Measurements from ENCODE around the gene LMCD1. TPM values are rescaled to one million over a fixed set of nuclear protein-coding genes. Genes with fewer than 3 reads are reported as not detected.

The LMCD1 gene
- polyA plus RNA-seq, 1 of the 3 experiments (the other 2 are of a cell fraction): 23.6 TPM

DNA sequence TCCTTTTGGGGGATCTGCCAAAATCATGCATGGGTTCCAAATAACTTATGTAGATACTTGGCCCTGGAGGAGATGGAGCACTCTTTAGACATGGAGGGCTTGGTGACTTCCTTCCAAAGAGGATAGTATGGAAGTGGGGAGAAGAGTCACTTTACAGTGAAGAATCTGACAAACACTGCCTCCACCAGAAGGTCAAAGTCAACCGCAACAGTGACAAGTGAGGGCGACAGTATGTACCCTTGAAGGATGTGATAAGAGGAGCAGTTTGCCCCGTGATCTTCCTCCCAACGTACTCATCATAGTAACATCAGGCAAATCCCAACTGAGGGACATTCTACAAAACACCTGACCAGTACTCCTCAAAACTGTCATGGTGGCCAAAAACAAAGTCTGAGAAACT lies 62.0 kb downstream of the LMCD1 start:
- H3K79me2 ChIP-seq (ENCODE audit: insufficient read depth): no peaks in the 10 kb centered on the region
- POLR2A ChIA-PET: no interaction called here
- H3K4me3 ChIP-seq (ENCODE audit: low read depth in 2 of 2, low read length in 1 of 2): no peak overlapping the region
- no peaks in the 10 kb centered on the region for H4K20me1 ChIP-seq (ENCODE audit: insufficient read depth)
- WGBS (ENCODE audit: low lambda C conversion rate): 86% methylated on average over 4 of the region's 4 CpGs
- H3F3A ChIP-seq (replicated peaks; ENCODE audit: insufficient read depth): no peaks in the 10 kb centered on the region
- no peak for DNase-seq
- CTCF ChIA-PET: no interaction called here
- H2AFZ ChIP-seq (ENCODE audit: low read depth): no peak overlapping the region
- no peak overlapping the region for H3K4me2 ChIP-seq
- no peaks in the 10 kb centered on the region for H3K9me3 ChIP-seq
- no peaks in the 10 kb centered on the region for H3K9me2 ChIP-seq
- H3K27me3 ChIP-seq (ENCODE audit: insufficient read depth): no peaks in the 10 kb centered on the region
- H3K9ac ChIP-seq: no peak overlapping the region
- peaks cover 0 to 40% of the 10 kb centered on the region in 2 experiments for H3K36me3 ChIP-seq (replicated peaks in 1 of 2; ENCODE audit: control insufficient read depth in 1 of 2, insufficient read depth in 2 of 2, low read length in 1 of 2)
- no peaks in the 10 kb centered on the region; a peak in 1 of 4 replicates for H3K4me1 ChIP-seq (ENCODE audit: control insufficient read depth in 1 of 2, insufficient read depth in 2 of 2, low read depth in 1 of 2, low read length in 1 of 2)
- H3K27ac ChIP-seq (ENCODE audit: low read depth in 2 of 2, low read length in 1 of 2): no peak overlapping the region
- TF ChIP-seq, protein P1, sequence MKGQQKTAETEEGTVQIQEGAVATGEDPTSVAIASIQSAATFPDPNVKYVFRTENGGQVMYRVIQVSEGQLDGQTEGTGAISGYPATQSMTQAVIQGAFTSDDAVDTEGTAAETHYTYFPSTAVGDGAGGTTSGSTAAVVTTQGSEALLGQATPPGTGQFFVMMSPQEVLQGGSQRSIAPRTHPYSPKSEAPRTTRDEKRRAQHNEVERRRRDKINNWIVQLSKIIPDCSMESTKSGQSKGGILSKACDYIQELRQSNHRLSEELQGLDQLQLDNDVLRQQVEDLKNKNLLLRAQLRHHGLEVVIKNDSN (IDR thresholded peaks at IDR 0.05; ENCODE audit: borderline replicate concordance, low read depth): no peak
- TF ChIP-seq, protein P2, sequence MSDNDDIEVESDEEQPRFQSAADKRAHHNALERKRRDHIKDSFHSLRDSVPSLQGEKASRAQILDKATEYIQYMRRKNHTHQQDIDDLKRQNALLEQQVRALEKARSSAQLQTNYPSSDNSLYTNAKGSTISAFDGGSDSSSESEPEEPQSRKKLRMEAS (IDR thresholded peaks at IDR 0.05; ENCODE audit: low read depth): no peak
- TF ChIP-seq, protein P3, sequence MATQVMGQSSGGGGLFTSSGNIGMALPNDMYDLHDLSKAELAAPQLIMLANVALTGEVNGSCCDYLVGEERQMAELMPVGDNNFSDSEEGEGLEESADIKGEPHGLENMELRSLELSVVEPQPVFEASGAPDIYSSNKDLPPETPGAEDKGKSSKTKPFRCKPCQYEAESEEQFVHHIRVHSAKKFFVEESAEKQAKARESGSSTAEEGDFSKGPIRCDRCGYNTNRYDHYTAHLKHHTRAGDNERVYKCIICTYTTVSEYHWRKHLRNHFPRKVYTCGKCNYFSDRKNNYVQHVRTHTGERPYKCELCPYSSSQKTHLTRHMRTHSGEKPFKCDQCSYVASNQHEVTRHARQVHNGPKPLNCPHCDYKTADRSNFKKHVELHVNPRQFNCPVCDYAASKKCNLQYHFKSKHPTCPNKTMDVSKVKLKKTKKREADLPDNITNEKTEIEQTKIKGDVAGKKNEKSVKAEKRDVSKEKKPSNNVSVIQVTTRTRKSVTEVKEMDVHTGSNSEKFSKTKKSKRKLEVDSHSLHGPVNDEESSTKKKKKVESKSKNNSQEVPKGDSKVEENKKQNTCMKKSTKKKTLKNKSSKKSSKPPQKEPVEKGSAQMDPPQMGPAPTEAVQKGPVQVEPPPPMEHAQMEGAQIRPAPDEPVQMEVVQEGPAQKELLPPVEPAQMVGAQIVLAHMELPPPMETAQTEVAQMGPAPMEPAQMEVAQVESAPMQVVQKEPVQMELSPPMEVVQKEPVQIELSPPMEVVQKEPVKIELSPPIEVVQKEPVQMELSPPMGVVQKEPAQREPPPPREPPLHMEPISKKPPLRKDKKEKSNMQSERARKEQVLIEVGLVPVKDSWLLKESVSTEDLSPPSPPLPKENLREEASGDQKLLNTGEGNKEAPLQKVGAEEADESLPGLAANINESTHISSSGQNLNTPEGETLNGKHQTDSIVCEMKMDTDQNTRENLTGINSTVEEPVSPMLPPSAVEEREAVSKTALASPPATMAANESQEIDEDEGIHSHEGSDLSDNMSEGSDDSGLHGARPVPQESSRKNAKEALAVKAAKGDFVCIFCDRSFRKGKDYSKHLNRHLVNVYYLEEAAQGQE (IDR thresholded peaks at IDR 0.05; ENCODE audit: low read depth, low read length): no peak
- no peak for TF ChIP-seq NFIC (IDR thresholded peaks at IDR 0.05; ENCODE audit: borderline replicate concordance)
- TF ChIP-seq, protein P4, sequence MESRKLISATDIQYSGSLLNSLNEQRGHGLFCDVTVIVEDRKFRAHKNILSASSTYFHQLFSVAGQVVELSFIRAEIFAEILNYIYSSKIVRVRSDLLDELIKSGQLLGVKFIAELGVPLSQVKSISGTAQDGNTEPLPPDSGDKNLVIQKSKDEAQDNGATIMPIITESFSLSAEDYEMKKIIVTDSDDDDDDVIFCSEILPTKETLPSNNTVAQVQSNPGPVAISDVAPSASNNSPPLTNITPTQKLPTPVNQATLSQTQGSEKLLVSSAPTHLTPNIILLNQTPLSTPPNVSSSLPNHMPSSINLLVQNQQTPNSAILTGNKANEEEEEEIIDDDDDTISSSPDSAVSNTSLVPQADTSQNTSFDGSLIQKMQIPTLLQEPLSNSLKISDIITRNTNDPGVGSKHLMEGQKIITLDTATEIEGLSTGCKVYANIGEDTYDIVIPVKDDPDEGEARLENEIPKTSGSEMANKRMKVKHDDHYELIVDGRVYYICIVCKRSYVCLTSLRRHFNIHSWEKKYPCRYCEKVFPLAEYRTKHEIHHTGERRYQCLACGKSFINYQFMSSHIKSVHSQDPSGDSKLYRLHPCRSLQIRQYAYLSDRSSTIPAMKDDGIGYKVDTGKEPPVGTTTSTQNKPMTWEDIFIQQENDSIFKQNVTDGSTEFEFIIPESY (IDR thresholded peaks at IDR 0.05; ENCODE audit: borderline replicate concordance, low read depth): no peak
- no peak for TF ChIP-seq SMC3 (IDR thresholded peaks at IDR 0.05; ENCODE audit: low read depth, low read length)
- TF ChIP-seq TCF12 (IDR thresholded peaks at IDR 0.05): no peak
- no peak for TF ChIP-seq EZH2phosphoT487 (IDR thresholded peaks at IDR 0.05; ENCODE audit: borderline replicate concordance, low read depth)
- no peak for TF ChIP-seq MEF2A (IDR thresholded peaks at IDR 0.05; ENCODE audit: borderline replicate concordance, low read depth)
- TF ChIP-seq RCOR1 (IDR thresholded peaks at IDR 0.05; ENCODE audit: low read length): no peak
- no peak for TF ChIP-seq GABPA (IDR thresholded peaks at IDR 0.05; ENCODE audit: low read depth)
- TF ChIP-seq JUND (IDR thresholded peaks at IDR 0.05): no peak
- no peak for TF ChIP-seq GATA2 (CRISPR knock-in tag; IDR thresholded peaks at IDR 0.05)
- TF ChIP-seq RAD21 (IDR thresholded peaks at IDR 0.05; ENCODE audit: low read length): no peak
- no peak for TF ChIP-seq RXRA (IDR thresholded peaks at IDR 0.05; ENCODE audit: borderline replicate concordance, low read depth)
- TF ChIP-seq POLR2AphosphoS5 (IDR thresholded peaks at IDR 0.05; ENCODE audit: low read depth, low read length): no peak
